GM12878 (cell line): Measurements from ENCODE around the gene DNAJC18.

ENCODE experiments used
- CEBPB ChIP-seq, 2 experiments: fragments of 150-350 bp in 1 of 2; IDR thresholded peaks; 2 replicates each; pipeline ENCODE4 v1.6.1; 2012 to 2014; ENCODE audit warnings: low read depth in 2 of 2, low read length in 2 of 2, borderline replicate concordance in 1 of 2, inconsistent platforms in 1 of 2
- JUNB ChIP-seq: IDR thresholded peaks from 2 replicates; pipeline ENCODE4 v1.6.1; 2016; ENCODE audit warnings: antibody characterized with exemption, mild to moderate bottlenecking
- JUND ChIP-seq: IDR thresholded peaks from 2 replicates; pipeline ENCODE4 v1.6.1; 2012; ENCODE audit warnings: low read depth, mild to moderate bottlenecking, low read length, improper control_type of control experiment, moderate library complexity
- TF ChIP-seq, protein P1 (sequence below): fragments of 450-650 bp; IDR thresholded peaks from 2 replicates; pipeline ENCODE4 v1.6.1; 2016; ENCODE audit warnings: mild to moderate bottlenecking, moderate library complexity, borderline replicate concordance
- TF ChIP-seq, protein P2 (sequence below), 3 experiments: IDR thresholded peaks in 2 of 3; conservative IDR thresholded peaks in 1 of 3; 2 replicates each; pipeline ENCODE4 v1.5.1; 2011; ENCODE audit warnings: low read depth in 3 of 3, low read length in 3 of 3, mild to moderate bottlenecking in 3 of 3, control low read depth in 2 of 3, moderate library complexity in 2 of 3, inconsistent platforms in 1 of 3, mixed read lengths in 1 of 3; ENCODE audit not compliant: control insufficient read depth in 2 of 3, insufficient read depth in 1 of 3; ENCODE audit errors: extremely low read depth in 1 of 3

GRCh38 chr5:139413963-139414362 lies 25.4 kb downstream of the DNAJC18 start:
- TF ChIP-seq CEBPB (IDR thresholded peaks at IDR 0.05; ENCODE audit: borderline replicate concordance in 1 of 2, low read depth in 2 of 2, low read length in 2 of 2) (no peak), JUNB (no peak), JUND (no peak)
- TF ChIP-seq, protein P1, sequence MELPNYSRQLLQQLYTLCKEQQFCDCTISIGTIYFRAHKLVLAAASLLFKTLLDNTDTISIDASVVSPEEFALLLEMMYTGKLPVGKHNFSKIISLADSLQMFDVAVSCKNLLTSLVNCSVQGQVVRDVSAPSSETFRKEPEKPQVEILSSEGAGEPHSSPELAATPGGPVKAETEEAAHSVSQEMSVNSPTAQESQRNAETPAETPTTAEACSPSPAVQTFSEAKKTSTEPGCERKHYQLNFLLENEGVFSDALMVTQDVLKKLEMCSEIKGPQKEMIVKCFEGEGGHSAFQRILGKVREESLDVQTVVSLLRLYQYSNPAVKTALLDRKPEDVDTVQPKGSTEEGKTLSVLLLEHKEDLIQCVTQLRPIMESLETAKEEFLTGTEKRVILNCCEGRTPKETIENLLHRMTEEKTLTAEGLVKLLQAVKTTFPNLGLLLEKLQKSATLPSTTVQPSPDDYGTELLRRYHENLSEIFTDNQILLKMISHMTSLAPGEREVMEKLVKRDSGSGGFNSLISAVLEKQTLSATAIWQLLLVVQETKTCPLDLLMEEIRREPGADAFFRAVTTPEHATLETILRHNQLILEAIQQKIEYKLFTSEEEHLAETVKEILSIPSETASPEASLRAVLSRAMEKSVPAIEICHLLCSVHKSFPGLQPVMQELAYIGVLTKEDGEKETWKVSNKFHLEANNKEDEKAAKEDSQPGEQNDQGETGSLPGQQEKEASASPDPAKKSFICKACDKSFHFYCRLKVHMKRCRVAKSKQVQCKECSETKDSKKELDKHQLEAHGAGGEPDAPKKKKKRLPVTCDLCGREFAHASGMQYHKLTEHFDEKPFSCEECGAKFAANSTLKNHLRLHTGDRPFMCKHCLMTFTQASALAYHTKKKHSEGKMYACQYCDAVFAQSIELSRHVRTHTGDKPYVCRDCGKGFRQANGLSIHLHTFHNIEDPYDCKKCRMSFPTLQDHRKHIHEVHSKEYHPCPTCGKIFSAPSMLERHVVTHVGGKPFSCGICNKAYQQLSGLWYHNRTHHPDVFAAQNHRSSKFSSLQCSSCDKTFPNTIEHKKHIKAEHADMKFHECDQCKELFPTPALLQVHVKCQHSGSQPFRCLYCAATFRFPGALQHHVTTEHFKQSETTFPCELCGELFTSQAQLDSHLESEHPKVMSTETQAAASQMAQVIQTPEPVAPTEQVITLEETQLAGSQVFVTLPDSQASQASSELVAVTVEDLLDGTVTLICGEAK: no peak
- TF ChIP-seq, protein P2, sequence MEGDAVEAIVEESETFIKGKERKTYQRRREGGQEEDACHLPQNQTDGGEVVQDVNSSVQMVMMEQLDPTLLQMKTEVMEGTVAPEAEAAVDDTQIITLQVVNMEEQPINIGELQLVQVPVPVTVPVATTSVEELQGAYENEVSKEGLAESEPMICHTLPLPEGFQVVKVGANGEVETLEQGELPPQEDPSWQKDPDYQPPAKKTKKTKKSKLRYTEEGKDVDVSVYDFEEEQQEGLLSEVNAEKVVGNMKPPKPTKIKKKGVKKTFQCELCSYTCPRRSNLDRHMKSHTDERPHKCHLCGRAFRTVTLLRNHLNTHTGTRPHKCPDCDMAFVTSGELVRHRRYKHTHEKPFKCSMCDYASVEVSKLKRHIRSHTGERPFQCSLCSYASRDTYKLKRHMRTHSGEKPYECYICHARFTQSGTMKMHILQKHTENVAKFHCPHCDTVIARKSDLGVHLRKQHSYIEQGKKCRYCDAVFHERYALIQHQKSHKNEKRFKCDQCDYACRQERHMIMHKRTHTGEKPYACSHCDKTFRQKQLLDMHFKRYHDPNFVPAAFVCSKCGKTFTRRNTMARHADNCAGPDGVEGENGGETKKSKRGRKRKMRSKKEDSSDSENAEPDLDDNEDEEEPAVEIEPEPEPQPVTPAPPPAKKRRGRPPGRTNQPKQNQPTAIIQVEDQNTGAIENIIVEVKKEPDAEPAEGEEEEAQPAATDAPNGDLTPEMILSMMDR (IDR thresholded peaks at IDR 0.05 in 2 of 3, conservative IDR thresholded peaks at IDR 0.05 in 1 of 3; ENCODE audit: control insufficient read depth in 2 of 3, extremely low read depth in 1 of 3, insufficient read depth in 1 of 3, low read depth in 3 of 3, low read length in 3 of 3): no peak
